Measurements from ENCODE around the gene RPL15.

RPL15 gene

GRCh38 chr3:23950293-23950692, 33.4 kb downstream of the RPL15 start:
- ATAC-seq = no peak
- no peak for TF ChIP-seq RARB (CRISPR knock-in tag; IDR thresholded peaks at IDR 0.05)
- TF ChIP-seq ISL1 (CRISPR knock-in tag; IDR thresholded peaks at IDR 0.05) = no peak
- no peak for TF ChIP-seq CREB5 (CRISPR knock-in tag; IDR thresholded peaks at IDR 0.05; ENCODE audit: low read depth)
- TF ChIP-seq ZNF70 (CRISPR knock-in tag; IDR thresholded peaks at IDR 0.05) = no peak
- TF ChIP-seq TOX (CRISPR knock-in tag; IDR thresholded peaks at IDR 0.05; ENCODE audit: borderline replicate concordance) = no peak

GRCh38 chr3:23952646-23953045, 35.7 kb downstream of the RPL15 start:
- TF ChIP-seq ZNF70 (CRISPR knock-in tag; IDR thresholded peaks at IDR 0.05) (no peak), ZFP30 (CRISPR knock-in tag; IDR thresholded peaks at IDR 0.05) (no peak), GLIS3 (CRISPR knock-in tag; IDR thresholded peaks at IDR 0.05) (no peak), POU6F1 (CRISPR knock-in tag; IDR thresholded peaks at IDR 0.05; ENCODE audit: borderline replicate concordance, low read depth) (no peak), TSHZ2 (CRISPR knock-in tag; IDR thresholded peaks at IDR 0.05) (no peak), RARB (CRISPR knock-in tag; IDR thresholded peaks at IDR 0.05) (no peak), ZNF565 (CRISPR knock-in tag; conservative IDR thresholded peaks at IDR 0.05; ENCODE audit: low read depth) (no peak), SNAI2 (CRISPR knock-in tag; IDR thresholded peaks at IDR 0.05) (no peak), OSR1 (CRISPR knock-in tag; IDR thresholded peaks at IDR 0.05) (no peak), ARNTL (CRISPR knock-in tag; IDR thresholded peaks at IDR 0.05; ENCODE audit: borderline replicate concordance, low read depth) (no peak), CSRNP3 (CRISPR knock-in tag; IDR thresholded peaks at IDR 0.05) (no peak)
- ATAC-seq = no peak

- TF ChIP-seq OSR1 (CRISPR knock-in tag; IDR thresholded peaks at IDR 0.05) (no peak), PATZ1 (CRISPR knock-in tag; IDR thresholded peaks at IDR 0.05; ENCODE audit: borderline replicate concordance) (no peak), TCF4 (CRISPR knock-in tag; IDR thresholded peaks at IDR 0.05; ENCODE audit: borderline replicate concordance) (0 out of 2 replicates have a peak, but pooled peaks have one; percentile 17)
- peak; percentile 29; the same call in 2 of the 3 replicates for ATAC-seq
Observed at GRCh38 chr3:23953523-23953922, 36.6 kb downstream of the RPL15 start.

GRCh38 chr3:23954144-23954543, 37.2 kb downstream of the RPL15 start:
- TF ChIP-seq ESRRG (CRISPR knock-in tag; IDR thresholded peaks at IDR 0.05) (no peak), ISL1 (CRISPR knock-in tag; IDR thresholded peaks at IDR 0.05) (no peak), SNAI2 (CRISPR knock-in tag; IDR thresholded peaks at IDR 0.05) (no peak), PATZ1 (CRISPR knock-in tag; IDR thresholded peaks at IDR 0.05; ENCODE audit: borderline replicate concordance) (no peak), TSHZ2 (CRISPR knock-in tag; IDR thresholded peaks at IDR 0.05) (no peak), OSR1 (CRISPR knock-in tag; IDR thresholded peaks at IDR 0.05) (no peak)
- no peak for ATAC-seq
